GM19099 (cell line): ENCODE measurements around the gene SYNDIG1.

ENCODE experiments used
- POLR2A ChIP-seq: IDR thresholded peaks from 3 replicates; pipeline ENCODE4 v1.6.1; 2011; ENCODE audit warnings: low read depth; ENCODE audit not compliant: insufficient read length; ENCODE audit errors: extremely low read depth

Gene SYNDIG1

GRCh38 chr20:24657878-24658620 lies 188.6 kb downstream of the SYNDIG1 start:
- TF ChIP-seq POLR2A, result no peak

GRCh38 chr20:24658920-24659660 lies 189.7 kb downstream of the SYNDIG1 start:
- no peak for TF ChIP-seq POLR2A

- TF ChIP-seq POLR2A, result no peak
Measured at GRCh38 chr20:24659835-24660234, 190.4 kb downstream of the SYNDIG1 start.

- TF ChIP-seq POLR2A, result no peak
Measured at GRCh38 chr20:24660651-24661050, 191.2 kb downstream of the SYNDIG1 start.

- TF ChIP-seq POLR2A, result no peak
Measured at GRCh38 chr20:24661255-24661654, 191.8 kb downstream of the SYNDIG1 start.

GRCh38 chr20:24662322-24662721 lies 192.9 kb downstream of the SYNDIG1 start:
- TF ChIP-seq POLR2A, result no peak

GRCh38 chr20:24662752-24663365 lies 193.4 kb downstream of the SYNDIG1 start:
- no peak for TF ChIP-seq POLR2A

- TF ChIP-seq POLR2A, result no peak
Measured at GRCh38 chr20:24663496-24663895, 194.1 kb downstream of the SYNDIG1 start.

- TF ChIP-seq POLR2A, result no peak
Measured at GRCh38 chr20:24664266-24664986, 195.0 kb downstream of the SYNDIG1 start.

GRCh38 chr20:24665196-24665595 lies 195.8 kb downstream of the SYNDIG1 start:
- no peak for TF ChIP-seq POLR2A

- TF ChIP-seq POLR2A, result no peak
Measured at GRCh38 chr20:24665741-24666191, 196.3 kb downstream of the SYNDIG1 start.

- no peak for TF ChIP-seq POLR2A
Measured at GRCh38 chr20:24667689-24668383, 198.4 kb downstream of the SYNDIG1 start.

- no peak for TF ChIP-seq POLR2A
Measured at GRCh38 chr20:24668384-24668702, 198.9 kb downstream of the SYNDIG1 start.

GRCh38 chr20:24668791-24669190 lies 199.4 kb downstream of the SYNDIG1 start:
- TF ChIP-seq POLR2A, result no peak

- TF ChIP-seq POLR2A, result no peak
Measured at GRCh38 chr20:24669701-24670100, 200.3 kb downstream of the SYNDIG1 start.
